HPDE6-E6E7 (cell line): ENCODE data around the gene NUP85.
"Not testable (repeated sequence)": the region's sequence is repeated elsewhere in the genome, so short reads cannot be mapped to it uniquely, and the experiment has no call there.

Experiments
- DNase-seq: peaks from one replicate; pipeline ENCODE4 v3.0.0; 2011; ENCODE audit warnings: missing footprints; ENCODE audit errors: extremely low spot score

The NUP85 gene

DNA sequence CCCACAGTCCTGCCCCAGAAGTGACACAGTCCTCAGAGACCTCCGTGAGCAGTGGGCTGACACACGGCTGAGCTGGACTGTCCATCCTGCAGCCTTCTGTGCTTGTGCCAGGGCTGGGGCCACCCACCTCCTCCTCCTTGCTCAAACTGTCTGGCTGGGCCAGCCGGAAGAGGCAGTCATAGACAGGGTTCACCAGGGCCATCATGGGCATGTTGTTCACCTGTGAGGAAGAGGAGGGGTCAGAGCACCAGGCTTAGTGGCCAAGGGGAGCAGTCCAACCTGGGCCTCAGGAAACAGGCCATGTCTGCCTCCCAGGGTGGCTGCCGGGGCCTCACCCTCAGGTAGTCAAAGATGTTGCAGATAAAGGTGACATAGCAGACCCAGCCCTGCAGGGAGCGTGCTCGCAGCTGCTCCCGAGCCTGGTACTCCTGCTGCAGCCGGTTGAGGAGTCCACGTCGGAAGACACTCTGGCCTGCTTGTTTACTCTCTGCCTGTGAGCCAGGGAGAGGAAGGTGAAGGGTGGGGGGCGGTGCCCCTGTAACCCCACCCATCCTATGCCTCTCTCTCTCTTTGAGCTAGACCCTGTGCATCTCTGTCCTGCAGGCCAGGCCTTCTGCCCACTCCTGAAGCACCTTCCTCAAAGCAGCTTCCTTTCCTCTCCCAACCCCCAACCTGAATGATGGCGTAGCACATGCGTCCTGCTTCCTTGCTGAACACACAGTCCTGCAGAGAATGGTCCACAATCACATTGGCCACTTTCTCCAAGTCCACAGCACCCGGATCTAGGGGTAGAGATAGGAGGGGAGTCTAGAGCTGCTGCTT lies 62.1 kb downstream of the NUP85 start:
- DNase-seq: no peak

DNA sequence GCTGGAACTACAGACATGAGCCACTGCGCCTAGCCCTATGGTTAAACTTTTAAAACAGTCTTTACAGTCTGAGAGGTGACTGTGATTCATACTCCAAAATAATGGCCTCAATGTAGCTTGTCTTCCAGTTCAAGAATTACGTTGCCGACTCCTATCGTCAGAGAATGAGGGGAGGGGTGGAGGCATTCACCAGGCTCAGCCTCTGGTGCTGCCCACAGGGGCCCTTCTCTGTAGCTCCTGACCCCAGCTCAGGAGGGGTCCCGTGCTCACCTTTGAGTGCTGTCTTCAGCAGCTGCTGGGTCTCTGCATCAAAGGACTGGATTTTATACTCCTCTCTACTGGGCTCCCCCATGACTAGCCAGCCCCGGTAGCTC lies 64.4 kb downstream of the NUP85 start:
- no peak for DNase-seq

DNA sequence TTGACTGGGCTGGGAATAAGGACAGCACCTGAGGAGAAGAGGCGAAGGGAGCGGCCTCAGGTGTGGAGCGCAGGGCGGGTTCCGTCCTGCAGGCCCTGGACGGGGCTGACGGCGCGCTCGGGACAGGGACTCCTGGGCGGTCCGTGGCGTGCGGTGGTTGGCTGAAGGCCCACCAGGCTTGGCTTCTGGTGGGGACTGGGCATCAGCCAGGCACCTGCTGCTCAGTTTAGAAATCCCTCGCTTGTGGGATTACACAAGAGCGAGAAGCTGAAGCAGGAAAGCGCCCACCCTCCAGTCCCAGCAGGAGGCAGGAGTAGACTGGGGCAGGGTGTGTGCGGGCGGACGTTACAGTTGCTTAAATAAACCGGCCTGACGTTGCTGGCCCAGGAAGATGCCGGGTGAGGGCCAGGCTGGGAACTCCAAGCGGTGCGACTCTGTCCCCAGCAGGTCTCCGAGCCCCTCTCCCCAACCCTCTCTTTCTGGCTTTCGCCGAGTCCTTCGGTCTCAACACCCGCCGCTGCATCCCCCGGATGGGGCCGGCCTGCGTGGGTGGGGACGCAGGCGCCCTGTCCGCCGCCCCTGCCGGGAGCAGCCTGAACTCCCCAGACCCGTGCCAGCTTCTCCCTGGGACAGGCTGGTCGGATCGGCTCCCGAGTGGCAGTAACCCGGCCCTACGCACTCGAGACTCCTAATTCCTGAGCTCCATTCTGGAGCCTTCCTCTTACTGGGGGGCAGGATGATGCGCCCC lies 64.9 kb downstream of the NUP85 start:
- DNase-seq: peak; percentile 69

DNA sequence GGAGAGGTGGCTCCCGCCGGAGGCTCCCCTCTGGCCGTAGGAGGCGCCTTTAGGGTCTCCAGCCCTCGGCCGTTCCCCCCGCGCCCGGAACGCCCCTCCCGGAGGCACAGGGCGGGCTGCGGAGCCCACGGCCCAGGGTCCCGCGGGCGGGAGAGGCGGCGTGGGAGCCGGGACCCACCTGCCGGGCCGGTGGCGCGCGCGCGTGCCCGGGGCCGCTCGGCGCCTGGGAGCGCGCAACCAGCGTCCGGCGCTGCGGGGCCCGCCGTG lies 65.4 kb downstream of the NUP85 start, which contains the start of gene MIF4GD:
TSS of gene MIF4GD (minus strand) at position 266 of the 267 bp plus-strand sequence. CDS start 1,036 bp downstream, outside the sequence.
- no peak for DNase-seq

DNA sequence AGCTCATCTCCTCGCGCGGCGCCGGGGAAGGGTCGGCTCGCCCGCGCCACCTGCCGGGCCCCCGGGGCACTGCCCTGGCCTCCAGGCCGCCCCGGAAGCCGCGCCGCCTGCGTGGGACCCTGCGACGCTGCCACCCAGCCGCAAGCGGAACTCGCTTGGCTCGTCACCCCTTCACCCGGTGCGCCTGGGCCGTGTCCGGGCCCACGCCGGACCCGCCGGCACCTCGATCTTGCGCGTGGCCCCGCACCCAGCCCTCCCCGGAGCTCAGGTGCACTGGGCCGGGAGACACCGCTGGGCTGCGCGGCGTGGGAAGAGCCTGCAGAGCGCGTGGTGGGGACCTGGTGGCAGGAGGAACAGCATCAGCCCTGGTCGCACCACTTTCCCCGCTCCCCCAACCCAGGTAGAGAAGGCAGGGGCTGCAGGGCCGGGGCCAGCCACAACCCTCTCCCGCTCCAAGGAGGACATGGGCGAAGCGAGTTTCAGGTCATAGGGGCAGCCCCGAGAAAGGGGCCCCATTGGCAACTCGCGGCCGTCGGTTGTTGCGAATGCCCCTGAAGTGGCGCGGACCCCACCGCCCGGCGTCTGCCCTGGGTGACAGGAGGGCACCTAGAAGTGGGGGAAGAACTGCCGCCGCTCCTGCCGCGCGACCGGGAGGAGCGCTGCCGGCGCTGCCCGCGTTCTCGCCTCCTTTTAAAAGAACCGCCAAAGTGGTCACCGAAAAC lies 65.9 kb downstream of the NUP85 start:
- DNase-seq: peak; percentile 80

DNA sequence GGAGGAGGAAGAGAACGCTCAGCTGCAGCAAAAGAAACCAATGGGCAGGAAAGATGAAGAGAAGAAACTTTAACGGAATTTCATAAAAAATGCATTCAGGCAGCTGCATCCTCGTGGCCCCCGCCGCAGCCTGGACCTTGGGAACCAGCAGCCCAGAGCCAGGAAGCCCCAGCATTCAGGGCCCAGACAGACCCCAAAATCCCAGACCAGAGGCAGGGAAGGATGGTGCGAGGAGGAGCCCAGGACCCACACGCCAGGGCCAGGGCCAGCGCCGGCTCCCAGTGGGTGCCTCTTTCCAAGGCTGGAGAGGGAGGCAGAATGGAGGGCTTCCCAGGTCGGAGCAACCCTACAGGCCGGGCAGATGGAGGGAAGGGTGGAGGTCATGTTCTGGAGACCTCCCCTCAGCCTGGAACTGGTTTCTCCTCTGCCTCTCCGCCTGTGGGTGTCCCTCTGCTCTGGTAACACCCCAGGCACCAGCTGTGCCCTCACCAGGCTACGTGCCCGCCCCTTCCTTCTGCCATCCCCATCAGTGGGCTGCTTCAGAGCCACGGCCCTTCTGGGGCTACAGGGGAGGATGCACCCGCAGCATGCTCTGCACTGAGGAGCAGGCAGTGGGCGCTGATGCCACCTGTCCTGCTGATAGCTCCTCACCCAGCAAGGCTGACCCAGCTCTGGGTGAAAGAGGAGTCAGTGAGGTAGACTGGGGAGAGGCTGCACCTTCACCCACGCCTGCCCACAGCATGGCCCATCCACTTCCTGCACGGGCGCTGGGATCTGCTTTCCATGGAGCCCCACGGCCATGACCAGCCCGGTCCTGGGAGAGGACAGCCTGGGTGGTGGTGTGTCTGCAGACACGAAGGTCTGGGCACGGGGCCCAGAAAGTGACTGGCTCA lies 66.7 kb downstream of the NUP85 start:
- no peak for DNase-seq

DNA sequence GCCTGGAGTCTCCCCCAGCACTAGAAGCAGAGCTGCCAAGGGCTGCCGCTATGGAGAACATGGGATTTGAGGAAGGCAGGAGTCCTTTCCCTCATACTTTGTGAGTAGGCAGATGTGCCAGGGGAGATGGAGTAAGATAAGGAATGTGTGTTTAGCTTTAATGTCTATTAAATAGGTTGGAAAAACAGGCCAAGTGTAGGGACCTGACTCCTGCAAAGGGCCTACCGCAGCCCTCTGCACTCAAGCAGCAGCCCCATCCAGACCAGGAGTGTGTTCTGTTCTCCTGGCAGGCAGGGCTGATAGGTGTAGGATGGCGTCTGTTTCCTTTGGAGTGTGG lies 67.3 kb downstream of the NUP85 start:
- DNase-seq: no peak

DNA sequence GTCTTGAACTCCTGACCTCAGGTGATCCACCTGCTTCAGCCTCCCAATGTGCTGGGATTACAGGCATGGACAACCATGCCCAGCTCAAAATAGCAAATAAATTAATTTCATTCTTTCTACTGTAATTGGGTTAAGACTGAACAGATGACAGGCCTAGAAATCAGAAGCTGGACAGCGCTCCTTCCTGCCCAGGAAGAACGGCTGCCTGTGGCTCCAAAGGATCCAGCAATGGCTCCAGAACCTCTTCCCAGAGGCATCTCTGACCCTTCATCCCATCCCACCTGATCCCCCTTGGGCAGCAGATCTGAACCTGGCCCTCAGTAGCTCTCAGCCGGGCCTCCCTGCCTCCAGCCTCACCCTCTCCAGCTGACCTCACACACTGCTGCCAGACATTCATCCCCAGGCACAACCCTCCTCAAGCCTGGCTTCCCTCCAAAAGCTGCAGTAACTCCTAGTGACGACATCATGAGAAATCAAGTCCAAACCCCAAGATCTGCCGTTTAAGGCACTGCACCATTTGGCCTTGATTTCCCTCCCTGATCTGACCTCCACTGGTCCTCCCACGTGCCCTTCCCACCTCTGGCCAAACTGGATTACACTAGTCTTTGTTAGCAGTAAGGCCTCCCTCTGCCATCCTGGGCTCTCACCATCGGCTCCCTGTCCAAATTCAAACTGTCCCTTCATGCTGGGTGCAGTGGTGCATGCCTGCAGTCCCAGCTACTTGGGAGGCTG lies 68.7 kb downstream of the NUP85 start:
- DNase-seq: no peak

DNA sequence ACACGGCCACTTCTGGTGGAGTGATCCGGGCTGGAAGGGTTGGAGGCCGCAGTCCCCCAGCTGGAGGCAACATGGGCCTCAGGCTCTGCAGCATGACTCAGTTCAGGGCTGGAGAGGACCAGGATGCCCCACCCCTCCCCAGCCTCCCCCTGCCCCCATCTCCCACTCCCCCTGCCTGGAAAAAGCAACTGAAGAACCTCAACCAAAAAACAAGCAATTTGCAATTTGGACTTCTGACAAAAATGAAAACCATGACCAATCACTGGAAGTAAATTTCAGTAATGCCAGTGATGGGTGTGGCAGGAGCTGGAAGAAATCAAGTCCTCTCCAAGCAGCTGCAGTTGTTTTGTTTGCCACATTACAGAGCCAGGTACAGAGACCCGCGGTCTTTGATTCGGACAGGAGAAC lies 72.2 kb downstream of the NUP85 start:
- DNase-seq: no peak

DNA sequence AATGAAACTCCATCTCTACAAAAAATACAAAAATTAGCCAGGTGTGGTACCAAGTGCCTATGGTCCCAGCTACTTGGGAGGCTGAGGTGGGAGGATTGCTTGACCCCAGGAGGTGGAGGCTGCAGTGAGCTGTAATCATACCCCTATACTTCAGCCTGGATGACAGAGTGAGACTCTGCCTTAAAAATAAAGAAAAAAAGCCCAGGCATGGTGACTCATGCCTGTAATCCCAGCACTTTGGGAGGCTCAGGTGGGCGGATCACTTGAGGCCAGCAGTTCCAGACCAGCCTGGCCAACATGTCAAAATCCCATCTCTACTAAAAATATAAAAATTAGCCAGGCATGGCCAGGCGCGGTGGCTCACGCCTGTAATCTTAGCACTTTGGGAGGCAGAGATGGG lies 74.7 kb downstream of the NUP85 start:
- DNase-seq: not testable (repeated sequence)

DNA sequence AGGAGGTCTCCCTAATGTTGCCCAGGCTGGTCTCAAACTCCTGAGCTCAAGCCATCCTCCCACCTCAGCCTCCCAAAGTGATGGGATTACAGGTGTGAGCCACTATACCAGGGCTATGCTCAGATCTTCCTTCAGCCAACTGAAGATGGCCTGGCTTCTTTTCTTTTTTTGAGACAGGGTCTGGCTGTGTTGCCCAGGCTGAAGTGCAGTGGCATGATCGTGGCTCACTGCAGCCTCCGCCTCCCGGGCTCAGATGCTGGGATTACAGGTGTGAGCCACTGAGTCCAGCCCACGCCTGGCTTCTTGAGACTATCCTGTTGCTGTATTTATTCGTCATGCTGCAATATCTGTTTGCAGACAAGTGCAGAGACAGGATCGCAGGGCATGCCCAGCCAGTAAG lies 79.6 kb downstream of the NUP85 start:
- no peak for DNase-seq
